Type B pancreatic cell (in vitro differentiated cells): ENCODE results near the gene SYNPR. TPM values are rescaled to one million over a fixed set of nuclear protein-coding genes. Genes with fewer than 3 reads are reported as not detected.
A peak's percentile ranks its signal among the peaks of the same experiment; 100 is the strongest.

ENCODE experiments used
- DNase-seq: peaks from one replicate; pipeline ENCODE4 v3.0.0; 2021; ENCODE audit warnings: mixed read lengths; ENCODE audit not compliant: unreplicated experiment; ENCODE audit errors: extremely low spot score
- H3K27ac Mint-ChIP-seq: 2 replicates; pipeline ENCODE4 v1.8.0; 2021; ENCODE audit warnings: mild to moderate bottlenecking, mixed read lengths
- H3K27me3 Mint-ChIP-seq: 2 replicates; pipeline ENCODE4 v1.8.0; 2021; ENCODE audit warnings: mixed read lengths
- H3K36me3 Mint-ChIP-seq: 2 replicates; pipeline ENCODE4 v1.8.0; 2021; ENCODE audit warnings: mixed read lengths
- H3K4me1 Mint-ChIP-seq: one replicate; pipeline ENCODE4 v1.8.0; 2021; ENCODE audit warnings: mixed read lengths; ENCODE audit not compliant: unreplicated experiment
- H3K4me3 Mint-ChIP-seq: 2 replicates; pipeline ENCODE4 v1.8.0; 2021; ENCODE audit warnings: mild to moderate bottlenecking, mixed read lengths
- H3K9me3 Mint-ChIP-seq: 2 replicates; pipeline ENCODE4 v1.8.0; 2021; ENCODE audit warnings: mixed read lengths
- CTCF ChIP-seq: fragments of 200-600 bp; sonication (generic); conservative IDR thresholded peaks from 2 replicates; pipeline ENCODE4 v1.5.0; 2021; ENCODE audit warnings: antibody characterized with exemption, mild to moderate bottlenecking
- long read RNA-seq: library from polyadenylated mRNA; unstranded; transcript quantifications from one replicate; pipeline ENCODE4 v2.0.0, GENCODE V29; 2020
- total RNA-seq: library from RNA; stranded (reverse); gene quantifications from 2 replicates; pipeline ENCODE4 v1.2.1, GENCODE V29; 2021; ENCODE audit warnings: low replicate concordance

The SYNPR gene
- total RNA-seq, result 0.55 and 2.3 TPM in 2 replicates
- long read RNA-seq, partial matches to known transcripts, result 1 of 2 reads
- long read RNA-seq, other reads (novel, unspliced or antisense), result 1 of 2 reads

- H3K4me1 Mint-ChIP-seq, result peaks cover 8% of the 10 kb centered on the region
- peaks cover 80% of the 10 kb centered on the region for H3K27me3 Mint-ChIP-seq
- no peak for DNase-seq
- H3K27ac Mint-ChIP-seq, result no peak within 1 kb of the TSS
- peaks cover 11% of the 10 kb centered on the region for H3K9me3 Mint-ChIP-seq
- H3K4me3 Mint-ChIP-seq, result peak within 1 kb of the TSS; percentile 86
- H3K36me3 Mint-ChIP-seq, result no peaks in the 10 kb centered on the region
- no peak for TF ChIP-seq CTCF
Measured at GRCh38 chr3:63278171-63279004, at the start of gene SYNPR. Gene SYNPR, plus strand, starts transcription at chr3:63278308.

- DNase-seq, result no peak
- peaks cover 7% of the 10 kb centered on the region for H3K4me1 Mint-ChIP-seq
Measured at GRCh38 chr3:63228677-63229076, 49.4 kb upstream of the SYNPR start.

DNA sequence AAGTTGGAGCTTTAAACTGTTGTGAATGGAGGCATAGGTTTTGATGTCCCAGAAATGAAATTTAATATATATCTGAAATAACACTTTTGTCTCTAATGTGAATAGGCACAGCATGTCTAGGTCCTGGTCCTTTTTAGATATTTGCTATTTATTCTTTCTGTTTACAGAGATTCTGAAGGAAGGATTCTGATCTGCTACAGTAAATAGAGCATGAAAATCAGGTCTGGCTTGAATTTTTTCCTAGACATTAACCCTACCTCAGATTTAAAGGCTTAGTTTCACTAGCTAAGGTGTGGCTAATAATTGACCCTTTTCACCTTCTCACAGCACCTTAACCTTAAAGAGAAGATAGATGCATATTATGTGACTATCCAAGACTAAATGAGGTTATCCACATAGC is 48.0 kb upstream of the SYNPR start:
- no peak for TF ChIP-seq CTCF
- Mint-ChIP-seq H3K4me1 (peaks cover 7% of the 10 kb centered on the region), H3K27ac (no peak overlapping the region), H3K4me3 (no peak overlapping the region), H3K36me3 (no peaks in the 10 kb centered on the region), H3K27me3 (no peaks in the 10 kb centered on the region), H3K9me3 (no peaks in the 10 kb centered on the region)
- no peak for DNase-seq

More at GRCh38 chr3:63228677-63229076, 49.4 kb upstream of the SYNPR start:
- Mint-ChIP-seq H3K9me3 (no peaks in the 10 kb centered on the region), H3K27ac (no peak overlapping the region), H3K27me3 (no peaks in the 10 kb centered on the region), H3K36me3 (no peaks in the 10 kb centered on the region), H3K4me3 (peak overlapping the region; percentile 2)
- TF ChIP-seq CTCF, result peak; percentile 78

DNA sequence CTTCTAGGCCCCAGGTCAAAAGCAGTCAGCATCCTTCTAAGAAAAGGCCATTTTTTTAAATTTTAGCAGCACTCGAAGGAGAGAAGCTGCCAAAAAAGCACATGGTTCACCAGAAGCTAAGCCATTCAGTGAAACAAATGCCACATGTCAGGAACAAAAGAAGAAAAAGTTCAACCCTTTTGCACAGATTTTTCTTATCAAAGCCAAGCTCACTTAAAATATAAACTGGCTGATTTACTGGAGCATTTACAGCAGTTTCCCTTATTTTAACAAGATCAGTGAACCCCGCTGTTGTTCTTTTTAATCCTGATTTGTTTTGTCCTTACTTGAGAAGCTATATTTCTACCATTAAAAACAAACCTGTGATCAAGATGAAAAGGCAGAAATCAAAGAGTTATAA is 46.5 kb upstream of the SYNPR start:
- Mint-ChIP-seq H3K4me3 (no peak overlapping the region), H3K4me1 (peaks cover 7% of the 10 kb centered on the region), H3K36me3 (no peaks in the 10 kb centered on the region), H3K27ac (no peak overlapping the region), H3K27me3 (no peaks in the 10 kb centered on the region), H3K9me3 (no peaks in the 10 kb centered on the region)
- TF ChIP-seq CTCF, result no peak
- DNase-seq, result no peak

DNA sequence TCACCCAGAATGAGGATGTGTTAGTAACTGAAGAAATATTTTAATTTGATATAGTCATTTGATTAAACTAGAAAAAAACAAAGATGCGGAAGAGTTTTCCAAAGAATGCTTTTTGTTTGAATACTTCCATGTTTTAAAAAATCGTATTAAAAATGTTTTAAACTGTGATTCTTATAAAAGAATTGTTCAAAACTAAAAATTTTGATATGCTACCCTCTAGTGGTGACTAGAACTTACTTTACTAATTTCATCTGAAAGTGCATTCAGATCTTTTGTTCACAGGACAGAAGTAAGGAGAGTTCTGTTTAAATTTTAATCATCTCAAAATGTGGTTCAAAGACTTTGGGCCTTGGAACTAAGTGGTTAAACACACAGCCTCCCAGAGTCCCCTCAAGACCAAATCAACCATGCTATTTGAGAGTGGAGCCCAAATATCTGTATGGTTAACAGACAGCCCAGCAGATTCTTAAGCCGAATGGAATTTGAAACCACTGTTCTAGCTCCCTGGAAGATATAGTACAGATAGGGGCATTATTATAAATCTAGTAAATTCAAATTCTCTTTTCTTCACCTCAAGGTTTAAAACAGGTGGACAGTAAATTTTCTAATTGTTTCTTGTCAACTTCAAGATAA is 45.2 kb upstream of the SYNPR start:
- H3K4me3 Mint-ChIP-seq, result no peak overlapping the region
- no peak overlapping the region for H3K27ac Mint-ChIP-seq
- H3K9me3 Mint-ChIP-seq, result no peaks in the 10 kb centered on the region
- DNase-seq, result no peak
- no peaks in the 10 kb centered on the region for H3K36me3 Mint-ChIP-seq
- H3K4me1 Mint-ChIP-seq, result peaks cover 7% of the 10 kb centered on the region
- TF ChIP-seq CTCF, result peak; percentile 74
- no peaks in the 10 kb centered on the region for H3K27me3 Mint-ChIP-seq
